B cell (primary cell): ENCODE measurements around the gene WTIP.

Experiments used
- CTCF ChIP-seq: fragments of 200-600 bp; IDR thresholded peaks from one replicate; pipeline ENCODE4 v1.8.0; 2022; ENCODE audit warnings: antibody characterized with exemption, mild to moderate bottlenecking
- EZH2 ChIP-seq: IDR thresholded peaks from 2 replicates; pipeline ENCODE4 v1.6.1; 2012; ENCODE audit warnings: borderline replicate concordance, low read depth, mild to moderate bottlenecking, moderate library complexity, low read length; ENCODE audit not compliant: insufficient read depth, poor library complexity, severe bottlenecking

GRCh38 chr19:34507414-34508067, 26.0 kb downstream of the WTIP start:
- no peak for TF ChIP-seq CTCF
- TF ChIP-seq EZH2: no peak
